Measurements from ENCODE around the gene HYDIN.

DNA sequence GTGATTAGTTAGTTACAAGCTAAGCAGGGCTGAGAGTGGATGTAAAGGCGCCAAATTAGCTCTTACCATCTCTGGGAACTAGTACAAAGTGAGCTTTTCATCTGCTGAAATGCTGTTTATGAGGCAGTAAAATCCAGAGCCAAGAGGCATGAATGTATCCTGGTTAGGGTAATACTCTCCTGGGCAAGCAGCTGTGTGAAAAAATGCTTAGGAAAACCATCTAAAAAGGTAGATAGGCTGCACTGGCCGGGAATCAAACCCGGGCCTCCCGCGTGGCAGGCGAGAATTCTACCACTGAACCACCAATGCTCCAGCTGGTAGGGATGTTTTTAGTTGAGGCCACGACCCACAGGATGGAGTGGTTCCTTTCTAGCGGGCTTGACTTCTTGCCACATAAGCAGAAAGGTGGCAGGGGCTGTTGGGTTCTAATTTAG lies 452.5 kb downstream of the HYDIN start:
- TF ChIP-seq CTCF (IDR thresholded peaks at IDR 0.05; ENCODE audit: low read depth, low read length, missing input control) (no peak), MAX (IDR thresholded peaks at IDR 0.05) (no peak), YY1 (IDR thresholded peaks at IDR 0.05) (no peak), RAD21 (IDR thresholded peaks at IDR 0.05) (no peak)

Measured in liver (tissue), 3 donors.